HuH-7.5 (cell line): ENCODE results near the gene FAM20A.

ENCODE experiments used
- DNase-seq: peaks from one replicate; pipeline ENCODE4 v3.0.0; 2011; ENCODE audit warnings: low spot score

Gene FAM20A

GRCh38 chr17:68600931-68601564 lies at the start of gene FAM20A:
FAM20A (minus strand) TSS chr17:68601367; CDS start chr17:68600666, 701 bp downstream.
- peak; percentile 29 for DNase-seq

DNA sequence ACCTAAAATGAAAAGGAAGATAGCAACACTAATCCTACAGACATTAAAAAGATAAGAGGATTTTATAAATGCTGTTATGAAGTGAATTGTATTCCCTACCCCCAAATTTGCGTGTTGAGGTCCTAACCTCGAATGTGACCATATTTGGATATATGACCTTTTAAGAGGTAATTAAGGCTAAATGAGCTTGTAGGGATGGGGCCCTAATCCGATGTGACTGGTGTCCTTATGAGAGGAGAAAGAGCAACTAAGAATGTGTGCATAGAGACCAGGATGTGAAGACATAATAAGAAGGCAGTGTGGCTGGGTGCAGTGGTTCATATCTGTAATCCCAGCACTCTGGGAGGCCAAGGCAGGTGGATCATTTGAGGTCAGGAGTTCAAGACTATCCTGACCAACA lies 48.2 kb upstream of the FAM20A start:
- no peak for DNase-seq

DNA sequence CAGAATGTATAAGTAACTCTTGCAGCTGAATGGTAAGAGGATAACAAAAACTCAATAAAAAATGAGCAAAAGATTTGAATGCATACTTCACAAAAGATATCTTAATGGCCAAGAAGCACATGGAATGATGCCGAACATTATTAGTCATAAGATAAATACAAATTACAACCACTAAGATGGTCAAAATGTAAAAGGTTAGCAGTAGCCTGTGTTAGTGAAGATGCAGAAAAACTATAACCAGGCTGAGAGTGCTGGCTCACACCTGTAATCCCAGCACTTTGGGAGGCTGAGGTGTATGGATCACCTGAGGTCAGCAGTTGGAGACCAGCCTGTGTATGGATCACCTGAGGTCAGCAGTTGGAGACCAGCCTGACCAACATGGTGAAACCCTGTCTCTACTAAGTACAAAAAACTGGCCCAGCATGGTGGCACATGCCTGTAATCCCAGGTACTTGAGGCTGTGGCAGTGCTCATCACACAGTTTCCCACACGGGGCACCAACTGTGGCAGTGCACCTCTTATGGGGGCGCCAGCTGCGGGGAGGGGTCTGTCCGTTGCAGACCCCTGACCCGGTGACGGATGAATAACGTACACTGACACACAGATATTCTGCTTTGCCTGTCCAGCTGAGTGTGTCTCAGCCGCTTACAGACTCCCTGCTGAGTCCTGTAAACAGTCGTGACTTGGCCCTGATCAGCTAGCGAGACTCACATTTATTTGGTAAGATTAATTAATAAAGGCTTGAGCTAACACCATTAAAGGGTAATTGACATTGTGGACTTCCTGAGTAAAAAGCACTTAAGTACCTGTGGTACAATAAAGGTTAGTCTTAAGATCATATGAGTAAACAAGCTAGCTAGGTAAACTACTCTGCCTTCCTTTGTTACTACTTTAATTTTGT lies 45.7 kb upstream of the FAM20A start:
- DNase-seq = no peak

DNA sequence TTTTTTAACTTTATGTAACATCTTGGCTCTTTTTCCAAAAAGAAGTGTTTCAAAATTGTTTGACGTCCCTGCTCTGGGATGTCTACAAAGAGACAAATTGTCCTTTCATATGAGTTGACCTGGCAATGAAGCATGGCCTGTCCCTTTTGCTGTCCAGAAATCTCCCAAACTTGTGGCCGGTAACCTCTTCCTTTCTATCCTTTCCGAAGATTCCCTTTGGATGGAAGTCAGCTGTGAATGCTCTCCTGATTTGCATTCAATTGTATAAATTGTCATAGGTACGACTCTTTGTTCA lies 40.9 kb upstream of the FAM20A start:
- no peak for DNase-seq

DNA sequence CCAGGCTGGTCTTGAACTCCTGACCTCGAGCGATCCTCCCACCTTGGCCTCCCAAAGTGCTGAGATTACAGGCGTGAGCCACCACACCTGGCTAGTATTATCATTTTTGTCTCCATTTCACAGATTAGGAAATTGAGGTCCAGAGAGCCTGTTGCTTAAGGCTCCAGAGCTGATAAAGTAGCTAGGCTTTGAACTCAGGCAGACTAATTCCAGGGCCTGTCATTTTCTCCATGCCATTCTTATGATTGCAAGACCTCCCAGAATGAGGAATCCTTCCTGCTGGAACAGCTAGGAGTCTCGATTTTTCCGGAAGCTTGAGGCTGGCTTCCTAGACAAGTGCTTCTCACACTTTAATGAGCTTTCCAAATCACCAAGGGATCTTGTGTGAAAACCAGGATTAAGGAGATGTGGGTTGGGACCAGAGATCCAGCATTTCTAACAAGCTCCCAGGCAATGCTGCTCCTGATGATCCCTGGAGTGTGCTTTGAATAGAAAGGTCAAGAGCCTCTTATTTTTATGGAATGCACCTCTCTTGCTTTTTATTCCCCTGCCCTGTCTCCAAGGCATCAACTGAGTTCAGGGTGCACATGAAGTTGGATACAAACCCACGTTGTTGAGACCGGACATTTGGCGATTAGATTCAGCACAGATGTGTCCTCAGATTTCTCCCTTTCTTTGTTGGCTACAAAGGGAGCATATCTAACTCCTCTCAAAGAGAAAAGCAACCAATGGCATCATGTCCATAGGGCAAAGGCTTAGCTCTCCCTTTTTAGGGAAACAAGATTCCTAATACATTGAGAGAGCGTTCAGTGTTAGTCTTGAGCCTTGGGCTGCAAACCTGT lies 40.3 kb upstream of the FAM20A start:
- no peak for DNase-seq

DNA sequence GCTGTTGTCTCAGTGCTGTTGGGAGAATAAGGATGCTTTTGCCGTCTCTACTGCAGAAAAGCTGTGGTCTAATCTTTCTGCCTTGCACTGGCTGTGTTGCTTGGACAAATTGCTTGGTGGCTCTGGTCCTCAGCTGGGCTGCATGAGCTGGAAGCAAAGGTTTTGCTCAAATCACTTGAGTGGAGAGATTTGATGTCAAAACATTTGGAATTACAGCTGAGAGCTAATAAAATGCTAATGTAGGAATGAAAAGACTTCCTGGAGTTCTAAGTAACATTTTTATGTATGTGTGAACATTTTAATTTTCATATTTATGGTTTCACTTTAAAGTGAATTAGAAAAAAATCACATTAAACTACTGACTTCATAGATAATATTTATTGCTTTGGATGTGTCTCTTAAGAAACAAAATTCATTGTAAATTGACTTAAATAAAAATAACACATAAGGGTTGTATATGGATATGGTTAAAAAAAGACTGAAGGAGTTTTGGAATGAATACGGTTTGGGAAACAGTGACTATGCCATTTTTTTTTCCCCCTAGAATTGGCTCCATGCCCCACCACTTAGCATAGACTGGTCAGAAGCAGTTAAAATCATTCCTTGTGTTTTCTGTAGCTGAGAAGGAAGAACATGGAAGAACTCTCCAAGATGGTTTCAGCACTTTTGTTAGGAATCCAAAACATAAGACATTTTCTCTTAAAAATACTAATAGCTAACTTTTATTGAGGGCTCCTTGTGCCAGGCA lies 39.2 kb upstream of the FAM20A start:
- DNase-seq = no peak

DNA sequence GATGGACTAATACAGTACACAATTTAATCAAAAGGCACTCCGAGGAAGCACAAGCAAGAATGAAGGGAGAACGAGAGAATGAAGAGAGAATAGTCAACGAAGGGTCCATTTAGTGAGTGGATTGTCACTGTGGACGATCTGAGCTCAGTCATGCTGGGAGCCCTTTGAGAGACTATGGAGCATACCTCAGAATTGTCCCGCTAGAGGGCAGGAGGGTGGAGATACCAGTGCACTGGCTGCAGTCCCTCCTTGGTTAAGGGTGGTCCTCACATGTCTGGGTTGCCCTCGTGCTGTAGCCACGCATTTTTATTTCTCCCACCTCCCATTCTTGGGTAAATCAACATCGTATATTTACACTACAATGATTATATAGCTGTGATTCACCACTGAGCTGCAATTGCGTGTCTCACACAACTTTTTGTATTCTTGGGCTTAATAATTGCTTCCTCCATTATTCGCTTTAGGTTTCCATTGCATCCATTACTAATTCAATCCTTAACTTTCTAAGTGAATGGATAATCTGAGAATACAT lies 33.2 kb upstream of the FAM20A start:
- DNase-seq = no peak

- no peak for DNase-seq
Observed at GRCh38 chr17:68628576-68628957, 27.4 kb upstream of the FAM20A start.

GRCh38 chr17:68627956-68628575 lies 26.9 kb upstream of the FAM20A start:
- DNase-seq = no peak

DNA sequence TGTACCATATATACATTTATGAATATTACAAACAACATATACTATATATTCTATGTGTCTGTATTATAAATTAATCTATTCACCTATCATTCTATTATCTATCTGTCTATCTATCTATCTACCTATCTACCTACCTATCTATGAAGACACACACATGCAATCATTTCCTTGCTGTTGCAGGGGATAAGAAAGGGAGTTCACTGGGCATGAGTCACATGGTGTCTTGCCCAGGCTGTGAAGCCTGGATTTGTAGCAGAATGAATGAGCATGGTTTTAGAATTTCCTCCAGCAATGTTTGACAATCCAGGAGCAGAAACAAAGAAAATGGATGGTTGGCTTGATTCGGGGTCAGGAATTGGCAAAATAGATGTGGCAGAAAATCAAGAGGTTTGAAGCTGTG lies 23.2 kb upstream of the FAM20A start:
- no peak for DNase-seq

DNA sequence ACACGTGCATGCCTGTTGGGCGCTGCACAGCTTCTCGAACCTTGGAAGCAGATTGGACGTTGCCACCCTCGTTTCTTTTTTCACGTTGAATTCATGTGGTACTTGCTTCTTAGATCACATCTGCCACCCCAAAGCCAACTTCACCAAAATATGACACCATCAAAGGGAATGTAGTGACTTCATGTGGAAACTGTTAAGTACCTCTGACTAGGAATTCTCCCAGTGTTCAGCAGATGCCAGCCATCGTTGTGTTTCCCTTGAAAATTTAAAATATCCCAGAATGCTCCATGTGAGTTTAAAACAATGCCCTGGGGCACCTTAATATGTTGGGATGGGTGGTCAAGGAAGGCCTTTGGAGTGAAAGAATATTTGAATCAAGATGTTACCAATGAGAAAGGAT lies 22.6 kb upstream of the FAM20A start:
- DNase-seq = no peak

DNA sequence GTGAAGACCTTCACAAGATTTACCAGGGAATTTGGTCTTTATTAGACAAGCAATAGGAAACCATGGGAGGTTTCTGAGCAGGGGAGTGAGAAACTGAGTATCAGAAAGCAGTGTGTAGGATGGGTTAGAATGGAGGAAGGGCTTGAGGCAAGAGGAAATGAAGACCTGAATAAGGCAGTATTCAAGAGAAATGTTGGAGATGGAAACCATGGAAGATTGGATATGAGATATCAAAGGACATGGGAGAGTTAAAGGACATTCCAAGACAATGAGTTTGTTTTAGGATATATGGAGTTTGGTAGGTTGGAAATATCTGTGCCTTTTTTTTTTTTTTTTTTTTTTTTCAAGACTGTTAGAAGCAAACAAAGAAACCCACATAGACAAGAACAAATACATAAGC lies 21.3 kb upstream of the FAM20A start:
- no peak for DNase-seq

GRCh38 chr17:68621065-68621464 lies 19.9 kb upstream of the FAM20A start:
- DNase-seq = no peak

DNA sequence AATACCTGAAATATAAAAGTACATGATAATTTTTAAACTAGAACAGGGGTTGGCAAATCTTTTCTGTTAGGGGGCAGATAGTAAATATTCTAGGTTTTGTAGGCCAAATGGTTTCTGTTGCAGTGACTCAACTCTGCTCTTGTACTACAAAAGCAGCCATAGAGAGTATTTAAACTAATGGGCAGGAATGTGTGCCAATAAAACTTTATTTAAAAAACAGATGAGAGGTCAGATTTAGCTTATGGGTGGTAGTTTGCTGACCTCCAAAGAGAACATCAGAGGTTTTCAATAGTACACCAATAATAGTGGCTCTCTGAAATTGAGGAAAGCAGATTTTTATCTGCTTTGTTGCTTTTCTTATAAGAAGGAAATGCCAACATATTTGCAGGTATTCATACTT lies 15.2 kb upstream of the FAM20A start:
- no peak for DNase-seq

- no peak for DNase-seq
Observed at GRCh38 chr17:68614718-68615117, 13.6 kb upstream of the FAM20A start.

GRCh38 chr17:68613739-68614298 lies 12.7 kb upstream of the FAM20A start:
- peak; percentile 23 for DNase-seq

- DNase-seq = no peak
Observed at GRCh38 chr17:68612923-68613292, 11.7 kb upstream of the FAM20A start.

- no peak for DNase-seq
Observed at GRCh38 chr17:68612209-68612922, 11.2 kb upstream of the FAM20A start.

DNA sequence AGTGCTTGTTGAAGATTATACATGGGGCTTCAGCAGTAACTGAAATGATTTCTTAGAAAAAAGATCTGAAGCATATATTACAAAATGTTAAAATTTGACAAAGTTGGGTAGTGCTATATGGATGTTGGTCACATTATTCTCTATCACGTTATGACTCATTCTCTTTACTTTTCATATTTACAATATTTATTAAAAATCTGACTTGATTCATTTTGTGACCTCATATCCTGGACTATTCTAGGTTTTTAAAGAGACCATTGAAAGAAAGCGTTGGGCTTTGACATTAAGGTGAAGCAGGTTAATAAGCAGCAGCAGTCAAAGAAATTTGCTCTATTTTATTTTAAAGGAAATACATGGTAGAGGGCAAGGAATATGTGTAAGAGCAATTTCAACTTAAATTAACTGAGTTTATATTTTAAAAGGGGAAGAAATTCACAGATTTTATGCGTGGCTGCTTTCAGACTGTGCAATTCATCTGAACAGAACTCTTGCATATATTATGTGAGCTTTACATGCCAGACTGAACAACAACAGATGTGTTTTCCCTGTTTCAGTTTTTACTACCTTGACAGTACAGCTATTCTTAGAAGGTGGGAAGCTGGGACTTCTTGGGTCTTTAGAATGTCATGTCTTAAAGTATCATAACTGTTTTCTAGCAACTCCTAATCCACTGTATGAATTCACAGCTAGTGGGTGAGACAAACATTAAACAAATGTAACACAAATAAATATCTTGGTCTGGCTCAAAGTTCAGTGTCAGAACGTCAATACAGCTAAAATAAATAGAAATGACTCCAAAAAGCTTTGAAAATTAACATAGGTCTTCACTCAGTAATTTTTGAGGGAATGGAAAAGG lies 10.4 kb upstream of the FAM20A start:
- no peak for DNase-seq

GRCh38 chr17:68610554-68610953 lies 9.4 kb upstream of the FAM20A start:
- DNase-seq = no peak
